NCI-H1105 treated with DMSO at 0.1 percent for 48 hours (cell line): ENCODE measurements around the gene OR14K1.
"Not testable (repeated sequence)": the region's sequence is repeated elsewhere in the genome, so short reads cannot be mapped to it uniquely, and the experiment has no call there.

ENCODE experiments used
- DNase-seq: peaks from one replicate; lab custom pipeline; 2025; lab: John Stamatoyannopoulos, UW

OR14K1 gene

GRCh38 chr1:247738315-247738714 lies at the start of gene OR14K1:
OR14K1 (plus strand) TSS chr1:247738615; CDS start chr1:247738615, 0 bp downstream.
- no peak for DNase-seq

- no peak for DNase-seq
Observed at GRCh38 chr1:247701338-247701737, 37.1 kb upstream of the OR14K1 start.

- DNase-seq, result not testable (repeated sequence)
Observed at GRCh38 chr1:247710681-247711080, 27.7 kb upstream of the OR14K1 start.

GRCh38 chr1:247713753-247714152 lies 24.7 kb upstream of the OR14K1 start:
- no peak for DNase-seq

GRCh38 chr1:247716546-247716945 lies 21.9 kb upstream of the OR14K1 start, which contains the start of gene OR6F1:
OR6F1 (minus strand) TSS chr1:247716646; CDS start chr1:247712755, 3,891 bp downstream.
- no peak for DNase-seq

- DNase-seq, result no peak
Observed at GRCh38 chr1:247721222-247721621, 17.2 kb upstream of the OR14K1 start.

- no peak for DNase-seq
Observed at GRCh38 chr1:247740721-247741120, 2.3 kb downstream of the OR14K1 start.

- no peak for DNase-seq
Observed at GRCh38 chr1:247741756-247742155, 3.3 kb downstream of the OR14K1 start.

GRCh38 chr1:247742215-247742760 lies 3.9 kb downstream of the OR14K1 start:
- not testable (repeated sequence) for DNase-seq

- no peak for DNase-seq
Observed at GRCh38 chr1:247746391-247746935, 8.0 kb downstream of the OR14K1 start.

GRCh38 chr1:247747616-247748015 lies 9.2 kb downstream of the OR14K1 start:
- no peak for DNase-seq

- DNase-seq, result no peak
Observed at GRCh38 chr1:247748041-247748440, 9.6 kb downstream of the OR14K1 start, which contains the start of gene OR14A2. OR14A2 (minus strand) TSS chr1:247748141.

GRCh38 chr1:247749870-247750269 lies 11.5 kb downstream of the OR14K1 start:
- DNase-seq, result no peak

GRCh38 chr1:247754311-247754710 lies 15.9 kb downstream of the OR14K1 start:
- DNase-seq, result not testable (repeated sequence)

- no peak for DNase-seq
Observed at GRCh38 chr1:247760456-247760855, 22.0 kb downstream of the OR14K1 start, which contains the start of gene OR1C1. OR1C1 (minus strand) TSS chr1:247760556; CDS start chr1:247758406, 2,150 bp downstream.

GRCh38 chr1:247769603-247770002 lies 31.2 kb downstream of the OR14K1 start:
- no peak for DNase-seq
